Neural crest cell (in vitro differentiated cells): Measurements from ENCODE around the gene GARNL3. TPM values are rescaled to one million over a fixed set of nuclear protein-coding genes. Genes with fewer than 3 reads are reported as not detected.

ENCODE experiments used
- DNase-seq: peaks from one replicate; pipeline ENCODE4 v3.0.0; 2021; ENCODE audit warnings: low read depth, mixed read lengths, low spot score
- H3K27ac Mint-ChIP-seq: one replicate; pipeline ENCODE4 v1.8.0; 2021; ENCODE audit warnings: mild to moderate bottlenecking, mixed read lengths; ENCODE audit not compliant: unreplicated experiment
- H3K27me3 Mint-ChIP-seq: 2 replicates; pipeline ENCODE4 v1.8.0; 2021; ENCODE audit warnings: low read depth, mild to moderate bottlenecking, mixed read lengths
- H3K36me3 Mint-ChIP-seq: 2 replicates; pipeline ENCODE4 v1.8.0; 2021; ENCODE audit warnings: low read depth, mild to moderate bottlenecking, mixed read lengths
- H3K4me1 Mint-ChIP-seq: 2 replicates; pipeline ENCODE4 v1.8.0; 2021; ENCODE audit warnings: mixed read lengths
- H3K4me3 Mint-ChIP-seq: one replicate; pipeline ENCODE4 v1.8.0; 2021; ENCODE audit warnings: mild to moderate bottlenecking, mixed read lengths
- H3K9me3 Mint-ChIP-seq: 2 replicates; pipeline ENCODE4 v1.8.0; 2021; ENCODE audit warnings: mixed read lengths
- CTCF ChIP-seq: fragments of 200-600 bp; sonication (generic); conservative IDR thresholded peaks from 2 replicates; pipeline ENCODE4 v1.5.0; 2021; ENCODE audit warnings: antibody characterized with exemption, mild to moderate bottlenecking
- total RNA-seq: library from RNA; stranded (reverse); gene quantifications from 2 replicates; pipeline ENCODE4 v1.2.1, GENCODE V29; 2021

The GARNL3 gene
- total RNA-seq, 1 donor from 2014 or later = 10.3 TPM

GRCh38 chr9:127368852-127369402, 104.4 kb downstream of the GARNL3 start:
- Mint-ChIP-seq H3K4me3 (no peak overlapping the region), H3K9me3 (no peaks in the 10 kb centered on the region), H3K27me3 (no peaks in the 10 kb centered on the region), H3K27ac (peak overlapping the region; percentile 29), H3K36me3 (no peaks in the 10 kb centered on the region), H3K4me1 (peaks cover 15% of the 10 kb centered on the region)
- TF ChIP-seq CTCF = no peak
- no peak for DNase-seq

GRCh38 chr9:127369428-127369827, 104.9 kb downstream of the GARNL3 start:
- H3K27me3 Mint-ChIP-seq = no peaks in the 10 kb centered on the region
- no peak overlapping the region for H3K4me3 Mint-ChIP-seq
- no peak for TF ChIP-seq CTCF
- peaks cover 11% of the 10 kb centered on the region for H3K4me1 Mint-ChIP-seq
- no peak for DNase-seq
- no peaks in the 10 kb centered on the region for H3K36me3 Mint-ChIP-seq
- H3K27ac Mint-ChIP-seq = peak overlapping the region; percentile 24
- H3K9me3 Mint-ChIP-seq = no peaks in the 10 kb centered on the region

- Mint-ChIP-seq H3K9me3 (no peaks in the 10 kb centered on the region), H3K36me3 (no peaks in the 10 kb centered on the region), H3K4me3 (no peak overlapping the region), H3K27me3 (no peaks in the 10 kb centered on the region), H3K4me1 (peaks cover 8% of the 10 kb centered on the region), H3K27ac (peak overlapping the region; percentile 48)
- no peak for TF ChIP-seq CTCF
- DNase-seq = no peak
Observed at GRCh38 chr9:127370147-127370579, 105.6 kb downstream of the GARNL3 start.

- Mint-ChIP-seq H3K27me3 (no peaks in the 10 kb centered on the region), H3K27ac (peak overlapping the region; percentile 48), H3K4me3 (no peak overlapping the region), H3K4me1 (peaks cover 6% of the 10 kb centered on the region), H3K9me3 (no peaks in the 10 kb centered on the region), H3K36me3 (no peaks in the 10 kb centered on the region)
- no peak for DNase-seq
- no peak for TF ChIP-seq CTCF
Observed at GRCh38 chr9:127370672-127371648, 106.4 kb downstream of the GARNL3 start.

GRCh38 chr9:127380479-127380878, 115.9 kb downstream of the GARNL3 start:
- Mint-ChIP-seq H3K27ac (no peak overlapping the region), H3K4me3 (no peak overlapping the region), H3K9me3 (peaks cover 3% of the 10 kb centered on the region), H3K27me3 (no peaks in the 10 kb centered on the region), H3K4me1 (no peaks in the 10 kb centered on the region), H3K36me3 (peaks cover 5% of the 10 kb centered on the region)
- DNase-seq = no peak
- no peak for TF ChIP-seq CTCF
